GM21515 (cell line): ENCODE results near the gene PCDHA8.
"Not testable (repeated sequence)": the region's sequence is repeated elsewhere in the genome, so short reads cannot be mapped to it uniquely, and the experiment has no call there.

ENCODE experiments used
- ATAC-seq: cut with Tn5 transposase; IDR thresholded peaks from one replicate; pipeline ENCODE4 v1.9.1; 2021; ENCODE audit not compliant: unreplicated experiment

Gene PCDHA8

GRCh38 chr5:140840978-140841962 is at the start of gene PCDHA8:
Gene PCDHA8 (plus strand): TSS chr5:140841187. CDS start chr5:140841322, 135 bp downstream.
- ATAC-seq: no peak

- ATAC-seq: no peak
Measured at GRCh38 chr5:140794595-140795258, 46.3 kb upstream of the PCDHA8 start, which contains the start of gene PCDHA2. Gene PCDHA2 (plus strand): TSS chr5:140794852.

DNA sequence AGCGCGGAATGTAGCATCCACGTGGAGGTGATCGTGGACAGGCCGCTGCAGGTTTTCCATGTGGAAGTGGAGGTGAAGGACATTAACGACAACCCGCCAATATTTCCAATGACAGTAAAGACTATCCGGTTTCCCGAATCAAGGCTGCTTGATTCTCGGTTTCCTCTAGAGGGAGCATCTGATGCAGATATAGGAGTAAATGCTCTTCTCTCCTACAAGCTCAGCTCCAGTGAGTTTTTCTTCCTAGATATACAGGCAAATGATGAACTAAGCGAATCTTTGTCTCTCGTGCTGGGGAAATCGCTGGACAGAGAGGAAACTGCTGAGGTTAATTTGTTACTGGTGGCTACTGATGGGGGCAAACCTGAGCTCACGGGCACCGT is 45.7 kb upstream of the PCDHA8 start:
- no peak for ATAC-seq

DNA sequence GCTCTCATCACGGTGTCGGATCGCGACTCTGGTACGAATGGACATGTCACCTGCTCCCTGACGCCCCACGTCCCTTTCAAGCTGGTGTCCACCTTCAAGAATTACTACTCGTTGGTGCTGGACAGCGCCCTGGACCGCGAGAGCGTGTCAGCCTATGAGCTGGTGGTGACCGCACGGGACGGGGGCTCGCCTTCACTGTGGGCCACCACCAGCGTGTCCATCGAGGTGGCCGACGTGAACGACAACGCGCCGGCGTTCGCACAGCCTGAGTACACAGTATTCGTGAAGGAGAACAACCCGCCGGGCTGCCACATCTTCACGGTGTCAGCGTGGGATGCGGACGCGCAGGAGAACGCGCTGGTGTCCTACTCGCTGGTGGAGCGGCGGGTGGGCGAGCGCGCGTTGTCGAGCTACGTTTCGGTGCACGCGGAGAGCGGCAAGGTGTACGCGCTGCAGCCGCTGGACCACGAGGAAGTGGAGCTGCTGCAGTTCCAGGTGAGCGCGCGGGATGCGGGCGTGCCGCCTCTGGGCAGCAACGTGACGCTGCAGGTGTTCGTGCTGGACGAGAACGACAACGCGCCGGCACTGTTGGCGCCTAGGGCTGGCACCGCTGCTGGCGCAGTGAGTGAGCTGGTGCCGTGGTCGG is 44.8 kb upstream of the PCDHA8 start:
- ATAC-seq: not testable (repeated sequence)

DNA sequence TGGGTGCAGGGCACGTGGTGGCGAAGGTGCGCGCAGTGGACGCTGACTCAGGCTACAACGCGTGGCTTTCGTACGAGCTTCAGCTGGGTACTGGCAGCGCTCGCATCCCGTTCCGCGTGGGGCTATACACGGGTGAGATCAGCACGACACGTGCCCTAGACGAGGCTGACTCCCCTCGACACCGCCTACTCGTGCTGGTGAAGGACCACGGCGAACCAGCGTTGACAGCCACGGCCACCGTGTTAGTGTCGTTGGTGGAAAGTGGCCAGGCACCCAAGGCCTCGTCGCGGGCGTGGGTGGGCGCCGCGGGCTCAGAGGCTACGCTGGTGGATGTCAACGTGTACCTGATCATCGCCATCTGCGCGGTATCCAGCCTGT is 44.3 kb upstream of the PCDHA8 start:
- no peak for ATAC-seq

- no peak for ATAC-seq
Measured at GRCh38 chr5:140800816-140801493, 40.0 kb upstream of the PCDHA8 start, which contains the start of gene PCDHA3. Gene PCDHA3 (plus strand): TSS chr5:140801057.

DNA sequence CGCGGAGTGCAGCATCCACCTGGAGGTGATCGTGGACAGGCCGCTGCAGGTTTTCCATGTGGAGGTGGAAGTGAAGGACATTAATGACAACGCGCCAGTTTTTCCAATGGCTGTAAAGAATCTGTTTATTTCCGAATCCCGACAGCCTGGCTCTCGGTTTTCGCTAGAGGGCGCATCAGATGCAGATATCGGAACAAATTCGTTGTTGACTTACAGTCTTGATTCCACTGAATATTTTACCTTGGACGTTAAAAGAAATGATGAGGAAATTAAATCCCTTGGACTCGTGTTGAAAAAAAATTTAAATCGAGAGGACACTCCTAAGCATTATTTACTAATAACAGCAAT is 39.5 kb upstream of the PCDHA8 start:
- no peak for ATAC-seq

GRCh38 chr5:140802381-140802780 is 38.6 kb upstream of the PCDHA8 start:
- not testable (repeated sequence) for ATAC-seq

DNA sequence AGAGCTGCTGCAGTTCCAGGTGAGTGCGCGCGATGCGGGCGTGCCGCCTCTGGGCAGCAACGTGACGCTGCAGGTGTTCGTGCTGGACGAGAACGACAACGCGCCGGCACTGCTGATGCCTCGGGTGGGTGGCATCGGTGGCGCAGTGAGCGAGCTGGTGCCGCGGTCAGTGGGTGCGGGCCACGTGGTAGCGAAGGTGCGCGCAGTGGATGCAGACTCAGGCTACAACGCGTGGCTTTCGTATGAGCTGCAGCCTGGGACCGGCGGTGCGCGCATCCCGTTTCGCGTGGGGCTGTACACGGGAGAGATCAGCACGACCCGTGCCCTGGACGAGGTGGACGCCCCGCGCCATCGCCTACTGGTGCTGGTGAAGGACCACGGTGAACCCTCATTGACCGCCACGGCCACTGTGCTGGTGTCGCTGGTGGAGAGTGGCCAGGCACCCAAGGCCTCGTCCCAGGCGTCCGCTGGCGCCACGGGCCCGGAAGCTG is 38.2 kb upstream of the PCDHA8 start:
- no peak for ATAC-seq

GRCh38 chr5:140806834-140807775 is 33.9 kb upstream of the PCDHA8 start, which contains the start of gene PCDHA4:
Gene PCDHA4 (plus strand): TSS chr5:140807068.
- ATAC-seq: no peak

- not testable (repeated sequence) for ATAC-seq
Measured at GRCh38 chr5:140808241-140808888, 32.6 kb upstream of the PCDHA8 start.

- no peak for ATAC-seq
Measured at GRCh38 chr5:140808889-140809291, 32.1 kb upstream of the PCDHA8 start.

- ATAC-seq: no peak
Measured at GRCh38 chr5:140821375-140822280, 19.4 kb upstream of the PCDHA8 start, which contains the start of gene PCDHA5. Gene PCDHA5 (plus strand): TSS chr5:140821613.

- ATAC-seq: no peak
Measured at GRCh38 chr5:140822281-140822629, 18.7 kb upstream of the PCDHA8 start.

- ATAC-seq: not testable (repeated sequence)
Measured at GRCh38 chr5:140822969-140823368, 18.0 kb upstream of the PCDHA8 start.

DNA sequence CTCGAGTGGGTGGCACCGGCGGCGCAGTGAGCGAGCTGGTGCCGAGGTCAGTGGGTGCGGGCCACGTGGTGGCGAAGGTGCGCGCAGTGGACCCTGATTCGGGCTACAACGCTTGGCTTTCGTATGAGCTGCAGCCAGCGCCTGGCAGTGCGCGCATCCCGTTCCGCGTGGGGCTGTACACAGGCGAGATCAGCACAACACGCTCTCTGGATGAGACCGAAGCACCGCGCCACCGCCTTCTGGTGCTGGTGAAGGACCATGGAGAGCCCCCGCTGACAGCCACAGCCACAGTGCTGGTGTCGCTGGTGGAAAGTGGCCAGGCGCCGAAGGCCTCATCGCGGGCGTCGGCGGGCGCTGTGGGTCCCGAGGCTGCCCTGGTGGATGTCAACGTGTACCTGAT is 17.5 kb upstream of the PCDHA8 start:
- no peak for ATAC-seq

DNA sequence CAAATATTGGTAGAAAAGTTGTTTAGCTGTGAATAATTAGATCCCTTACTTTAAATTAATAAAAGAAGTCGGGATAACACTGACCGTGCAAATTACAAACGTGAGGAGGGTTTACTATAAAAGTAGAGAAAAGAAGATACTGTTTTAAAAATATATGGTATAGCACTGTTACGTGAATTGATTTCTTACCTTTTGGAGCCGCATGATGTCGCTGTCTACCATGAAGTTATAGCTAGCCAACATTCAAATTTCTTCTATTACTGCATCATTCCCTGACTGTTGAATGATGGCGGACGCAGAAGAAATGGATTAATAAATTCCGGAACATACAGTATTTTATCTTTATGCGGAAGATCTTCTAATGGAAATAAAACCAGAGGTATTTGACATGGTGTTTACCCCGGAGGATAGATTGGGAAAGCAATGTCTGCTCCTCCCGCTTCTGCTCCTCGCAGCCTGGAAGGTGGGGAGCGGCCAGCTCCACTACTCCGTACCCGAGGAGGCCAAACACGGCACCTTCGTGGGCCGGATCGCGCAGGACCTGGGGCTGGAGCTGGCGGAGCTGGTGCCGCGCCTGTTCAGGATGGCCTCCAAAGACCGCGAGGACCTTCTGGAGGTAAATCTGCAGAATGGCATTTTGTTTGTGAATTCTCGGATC is 13.2 kb upstream of the PCDHA8 start, which contains the start of gene PCDHA6:
TSS of gene PCDHA6 (plus strand) at position 257 of the 658 bp plus-strand sequence. CDS start at position 389, 132 bp downstream.
- no peak for ATAC-seq
